Left lobe of liver (tissue), 2 donors: ENCODE measurements around the gene EPHA6. TPM values are rescaled to one million over a fixed set of nuclear protein-coding genes. Genes with fewer than 3 reads are reported as not detected.

Experiments
- ATAC-seq: fragments of 200-7000 bp; cut with Tn5 transposase; one replicate; pipeline ENCODE4 v1.9.1; 2020; ENCODE audit warnings: mild to moderate bottlenecking, moderate library complexity
- DNase-seq: peaks from one replicate; pipeline ENCODE4 v3.0.0-alpha.2; 2020; ENCODE audit warnings: low spot score
- total RNA-seq: library from RNA; stranded (reverse); gene quantifications from one replicate; pipeline ENCODE4 v1.2.1, GENCODE V29; 2021
- donor health status: DM: no; HTN: no; CAD: no; lungs with moderate emphysema.
- donor health status: DM: no; HTN: yes; CAD: no.

Gene EPHA6
- total RNA-seq, 1 donor from 2014 or later: not detected

DNA sequence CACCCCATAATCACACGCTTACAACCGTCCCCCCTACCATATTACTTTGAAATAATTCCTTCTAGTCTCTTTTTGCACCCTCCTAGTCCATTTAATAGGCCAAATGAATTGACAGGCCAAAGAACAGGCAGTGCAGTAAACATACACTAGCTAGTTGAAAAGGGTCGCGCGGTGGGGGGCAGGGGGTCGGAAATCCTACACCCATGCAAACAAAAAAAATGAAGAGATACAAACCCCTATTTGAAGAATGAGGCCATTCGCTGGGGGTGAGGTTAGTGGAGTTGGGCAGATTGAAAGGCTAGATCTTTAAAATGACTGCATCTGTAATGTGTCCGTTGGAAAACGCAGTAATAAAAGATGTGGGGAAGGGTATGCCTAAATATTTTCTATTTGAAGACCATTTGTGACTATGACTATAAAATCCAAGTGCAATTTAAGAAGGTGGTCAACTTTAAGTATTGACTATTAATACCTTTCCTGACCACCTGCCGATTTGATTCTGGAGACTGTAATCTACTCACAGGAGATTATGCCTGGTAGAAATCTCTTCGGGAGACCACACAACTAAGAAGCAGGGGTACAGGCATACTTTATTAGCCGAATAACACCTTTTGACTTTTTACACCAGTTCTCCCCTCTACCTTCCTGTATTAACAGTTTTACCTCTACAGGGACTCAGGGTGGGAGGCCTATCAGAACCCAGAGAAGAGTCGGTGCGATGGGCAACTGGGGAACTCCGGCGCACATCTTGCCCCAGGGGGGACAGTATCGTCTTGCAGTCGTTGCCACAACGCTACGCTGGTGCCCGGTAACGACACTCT, 949.4 kb downstream of the EPHA6 start:
- ATAC-seq (no peak), DNase-seq (no peak)

- DNase-seq: peak; percentile 87
- ATAC-seq: peak; percentile 98
Observed at GRCh38 chr3:97764407-97765238, 950.2 kb downstream of the EPHA6 start, which contains the start of gene ARL6. TSS of gene ARL6 (plus strand) at chr3:97764758. CDS start at chr3:97768108, 3,350 bp downstream.

- ATAC-seq (no peak), DNase-seq (no peak)
Observed at GRCh38 chr3:97765336-97765735, 950.9 kb downstream of the EPHA6 start.

GRCh38 chr3:97772926-97773325, 958.5 kb downstream of the EPHA6 start:
- DNase-seq (no peak), ATAC-seq (no peak)

- DNase-seq: no peak
- ATAC-seq: no peak
Observed at GRCh38 chr3:97778152-97778551, 963.8 kb downstream of the EPHA6 start.

DNA sequence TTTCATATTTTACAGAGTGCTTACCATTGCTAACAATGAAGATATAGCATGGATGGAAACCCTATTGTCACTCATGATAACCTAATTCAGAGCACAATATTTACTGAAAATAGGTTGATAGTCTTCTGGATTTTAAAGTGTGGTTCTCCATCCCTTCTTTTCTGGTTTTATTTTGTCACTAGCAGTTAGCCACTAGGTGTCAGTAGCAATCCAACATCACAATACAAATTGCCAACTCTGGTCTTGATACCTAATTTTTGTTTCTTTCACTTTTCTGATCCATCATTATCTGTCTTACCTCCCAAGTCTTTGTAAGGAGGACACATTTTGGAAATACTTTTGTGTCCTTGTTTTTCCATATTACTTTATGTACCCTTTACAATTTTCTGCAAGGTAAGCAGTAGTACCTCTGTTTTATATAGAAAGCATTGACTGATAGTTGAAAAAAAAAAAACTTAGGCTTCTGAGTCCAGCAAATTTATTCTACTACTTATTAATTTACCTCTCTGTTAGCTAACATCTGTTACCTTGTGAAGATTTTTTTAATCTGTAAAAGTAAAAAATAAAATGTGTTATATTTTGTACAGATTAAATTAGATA, 979.1 kb downstream of the EPHA6 start:
- DNase-seq (no peak), ATAC-seq (peak; percentile 83)

- DNase-seq (no peak), ATAC-seq (no peak)
Observed at GRCh38 chr3:97795951-97796350, 981.6 kb downstream of the EPHA6 start.
